Mesenchymal stem cell (in vitro differentiated cells and primary cell): ENCODE data around the gene HOXA3.

Source experiments
- DNase-seq: peaks from one replicate; pipeline ENCODE4 v3.0.0-alpha.2; 2013
- H2AFZ ChIP-seq: one replicate; pipeline ENCODE4 v1.6.1; 2013; ENCODE audit warnings: low read depth, mild to moderate bottlenecking, control low read depth, inconsistent platforms, low read length, moderate library complexity
- H2AK5ac ChIP-seq: 2 replicates; pipeline ENCODE4 v1.6.1; 2013; ENCODE audit warnings: low read length, moderate library complexity, mild to moderate bottlenecking, inconsistent platforms; ENCODE audit not compliant: severe bottlenecking
- H2BK120ac ChIP-seq: one replicate; pipeline ENCODE4 v1.6.1; 2013; ENCODE audit warnings: low read depth, mild to moderate bottlenecking, inconsistent platforms, low read length, moderate library complexity
- H2BK12ac ChIP-seq, 2 experiments: one replicate each; pipeline ENCODE4 v1.6.1; 2013; ENCODE audit warnings: inconsistent platforms in 2 of 2, low read length in 2 of 2, mild to moderate bottlenecking in 2 of 2, moderate library complexity in 2 of 2, control low read depth in 1 of 2
- H2BK15ac ChIP-seq: one replicate; pipeline ENCODE4 v1.6.1; 2013; ENCODE audit warnings: mild to moderate bottlenecking, low read depth, inconsistent platforms; ENCODE audit not compliant: poor library complexity, severe bottlenecking
- H2BK5ac ChIP-seq: 2 replicates; pipeline ENCODE4 v1.6.1; 2013; ENCODE audit warnings: low read depth, mild to moderate bottlenecking, low read length, control low read depth, inconsistent platforms; ENCODE audit not compliant: poor library complexity, severe bottlenecking
- H3K14ac ChIP-seq, 2 experiments: one replicate each; pipeline ENCODE4 v1.6.1; 2013; ENCODE audit warnings: inconsistent platforms in 2 of 2, low read length in 2 of 2, control low read depth in 1 of 2, mild to moderate bottlenecking in 1 of 2, moderate library complexity in 1 of 2
- H3K18ac ChIP-seq, 2 experiments: one replicate each; pipeline ENCODE4 v1.6.1; 2013; ENCODE audit warnings: inconsistent platforms in 2 of 2, low read length in 2 of 2, control low read depth in 1 of 2, low read depth in 1 of 2, mild to moderate bottlenecking in 1 of 2
- H3K23ac ChIP-seq, 2 experiments: one replicate each; pipeline ENCODE4 v1.6.1; 2013; ENCODE audit warnings: inconsistent platforms in 2 of 2, low read length in 2 of 2, mild to moderate bottlenecking in 2 of 2, moderate library complexity in 2 of 2, control low read depth in 1 of 2
- H3K27ac ChIP-seq: 2 replicates; pipeline ENCODE4 v1.5.1; 2013; ENCODE audit warnings: mild to moderate bottlenecking, moderate library complexity, low read length, control low read depth, inconsistent platforms; ENCODE audit not compliant: poor library complexity, severe bottlenecking
- H3K27me3 ChIP-seq, 2 experiments: 2 replicates each; pipeline versions ENCODE4 v1.6.1 to v1.7.0; 2013; ENCODE audit warnings: low read length in 2 of 2, mild to moderate bottlenecking in 2 of 2, moderate library complexity in 2 of 2, control low read depth in 1 of 2, inconsistent platforms in 1 of 2; ENCODE audit not compliant: control insufficient read depth in 1 of 2, insufficient read depth in 1 of 2
- H3K36me3 ChIP-seq, 2 experiments: 2 replicates each; pipeline versions ENCODE4 v1.6.1 to v1.7.0; 2013; ENCODE audit warnings: low read length in 2 of 2, control low read depth in 1 of 2, inconsistent platforms in 1 of 2, low read depth in 1 of 2, mild to moderate bottlenecking in 1 of 2; ENCODE audit not compliant: insufficient read depth in 2 of 2, control insufficient read depth in 1 of 2
- H3K4ac ChIP-seq, 2 experiments: one replicate each; pipeline ENCODE4 v1.6.1; 2013; ENCODE audit warnings: inconsistent platforms in 2 of 2, low read length in 2 of 2, mild to moderate bottlenecking in 2 of 2, moderate library complexity in 2 of 2, control low read depth in 1 of 2, low read depth in 1 of 2
- H3K4me1 ChIP-seq: 2 replicates; pipeline ENCODE4 v1.6.1; 2013; ENCODE audit warnings: low read depth, low read length, control low read depth; ENCODE audit not compliant: control insufficient read depth, insufficient read depth
- H3K4me2 ChIP-seq: 2 replicates; pipeline ENCODE4 v1.6.1; 2013; ENCODE audit warnings: low read length, mild to moderate bottlenecking, inconsistent platforms; ENCODE audit not compliant: poor library complexity, severe bottlenecking
- H3K4me3 ChIP-seq, 2 experiments: 2 replicates each; pipeline versions ENCODE4 v1.5.1 to v1.7.0; 2013; ENCODE audit warnings: low read length in 2 of 2, mild to moderate bottlenecking in 2 of 2, control low read depth in 1 of 2, low read depth in 1 of 2; ENCODE audit not compliant: insufficient read depth in 1 of 2
- H3K79me1 ChIP-seq: replicated peaks from 2 replicates; pipeline ENCODE4 v1.6.1; 2013; ENCODE audit warnings: mild to moderate bottlenecking, control low read depth, low read length, inconsistent platforms; ENCODE audit not compliant: poor library complexity, severe bottlenecking
- H3K9ac ChIP-seq: 2 replicates; pipeline ENCODE4 v1.7.0; 2013; ENCODE audit warnings: mild to moderate bottlenecking, low read length, moderate library complexity
- H3K9me3 ChIP-seq: 2 replicates; pipeline ENCODE4 v1.7.0; 2013; ENCODE audit warnings: mild to moderate bottlenecking, low read length; ENCODE audit not compliant: control insufficient read depth
- H4K8ac ChIP-seq: one replicate; pipeline ENCODE4 v1.6.1; 2013; ENCODE audit warnings: inconsistent platforms, mild to moderate bottlenecking, low read length, moderate library complexity
- H4K91ac ChIP-seq: one replicate; pipeline ENCODE4 v1.6.1; 2013; ENCODE audit warnings: mild to moderate bottlenecking, low read length, inconsistent platforms
- WGBS: methylation state at CpG from one replicate; pipeline ENCODE4 v1.1.7; 2013; ENCODE audit warnings: mixed read lengths; 5-methylcytosine and 5-hydroxymethylcytosine counted together

Gene HOXA3

GRCh38 chr7:27112955-27113949 is 39.1 kb downstream of the HOXA3 start:
- Histone ChIP-seq H3K14ac (no peak overlapping the region), H3K4ac (no peak overlapping the region), H3K9me3 (no peaks in the 10 kb centered on the region), H3K36me3 (peaks cover 11 to 32% of the 10 kb centered on the region in 2 experiments), H3K23ac (no peak overlapping the region), H2AFZ (no peak overlapping the region), H2BK12ac (no peak overlapping the region), H2BK120ac (no peak overlapping the region), H3K9ac (peak overlapping the region; percentile 89), H3K18ac (no peak overlapping the region), H3K4me1 (peaks cover 18% of the 10 kb centered on the region), H3K27ac (peak overlapping the region; percentile 77), H4K8ac (no peak overlapping the region), H3K27me3 (no peaks in the 10 kb centered on the region), H3K4me2 (peak overlapping the region; percentile 51), H3K4me3 (peak overlapping the region; percentile 66 to 87), H3K79me1 (no peaks in the 10 kb centered on the region), H2BK5ac (peak overlapping the region; percentile 96), H2AK5ac (no peak overlapping the region), H2BK15ac (no peak overlapping the region), H4K91ac (no peak overlapping the region)
- 6% methylated on average over 19 of the region's 57 CpGs for WGBS
- peak; percentile 71 for DNase-seq

GRCh38 chr7:27112361-27112760 is 40.0 kb downstream of the HOXA3 start:
- Histone ChIP-seq H3K36me3 (peaks cover 8 to 33% of the 10 kb centered on the region in 2 experiments), H4K8ac (no peak overlapping the region), H3K79me1 (no peaks in the 10 kb centered on the region), H2BK15ac (no peak overlapping the region), H2AK5ac (no peak overlapping the region), H3K23ac (no peak overlapping the region), H3K9me3 (no peaks in the 10 kb centered on the region), H2AFZ (no peak overlapping the region), H2BK12ac (no peak overlapping the region), H3K4ac (no peak overlapping the region), H2BK5ac (no peak overlapping the region), H2BK120ac (no peak overlapping the region), H3K9ac (peak overlapping the region; percentile 89), H4K91ac (no peak overlapping the region), H3K18ac (no peak overlapping the region), H3K4me1 (peaks cover 21% of the 10 kb centered on the region), H3K14ac (no peak overlapping the region), H3K27ac (peak overlapping the region; percentile 77), H3K4me2 (no peak overlapping the region), H3K4me3 (peak overlapping the region in 1 of 2 experiments; percentile 87), H3K27me3 (no peaks in the 10 kb centered on the region)
- WGBS, result 69% methylated on average over 3 of the region's 4 CpGs
- no peak for DNase-seq

GRCh38 chr7:27111751-27112277 is 40.6 kb downstream of the HOXA3 start:
- DNase-seq, result no peak
- Histone ChIP-seq H2BK15ac (no peak overlapping the region), H3K4me3 (peak overlapping the region in 1 of 2 experiments; percentile 87), H3K23ac (no peak overlapping the region), H3K36me3 (peaks cover 8 to 28% of the 10 kb centered on the region in 2 experiments), H2BK120ac (no peak overlapping the region), H2BK12ac (no peak overlapping the region), H3K27ac (peak overlapping the region; percentile 85), H2AK5ac (peak overlapping the region; percentile 50), H2AFZ (no peak overlapping the region), H4K91ac (no peak overlapping the region), H3K18ac (no peak overlapping the region), H3K79me1 (no peaks in the 10 kb centered on the region), H3K4me2 (peak overlapping the region; percentile 81), H3K4ac (no peak overlapping the region), H3K4me1 (peaks cover 21% of the 10 kb centered on the region), H4K8ac (no peak overlapping the region), H3K14ac (no peak overlapping the region), H2BK5ac (no peak overlapping the region), H3K9me3 (no peaks in the 10 kb centered on the region), H3K9ac (peak overlapping the region; percentile 89), H3K27me3 (no peaks in the 10 kb centered on the region)
- 17% methylated on average over 3 of the region's 4 CpGs for WGBS
